A549 (cell line): ENCODE data around the gene FXYD2. TPM values are rescaled to one million over a fixed set of nuclear protein-coding genes. Genes with fewer than 3 reads are reported as not detected.

Source experiments
- ATAC-seq, 2 experiments: fragments of 200-7000 bp in 1 of 2; fragments of >200 bp in 1 of 2; cut with Nextera tagmentation in 1 of 2; cut with Tn5 transposase in 1 of 2; 3 replicates each; pipeline versions ENCODE4 v1.8.0 to v1.9.1; 2018 to 2020; ENCODE audit warnings: mild to moderate bottlenecking in 1 of 2, moderate library complexity in 1 of 2
- CTCF ChIA-PET: fragments of 300-600 bp; sonication (Branson Sonifier 250); formaldehyde crosslinking; extraction: SDS; loops from one replicate; lab custom pipeline; 2021; ENCODE audit warnings: antibody characterized with exemption, inconsistent platforms; lab: Yijun Ruan, JAX
- POLR2A ChIA-PET: fragments of 350-600 bp; formaldehyde crosslinking; extraction: SDS; loops from one replicate; lab custom pipeline; 2021; ENCODE audit warnings: antibody characterized with exemption, inconsistent platforms; lab: Yijun Ruan, JAX
- DNase-seq, 2 experiments: peaks; one replicate each; pipeline versions ENCODE4 v3.0.0 to v3.0.0-alpha.2; 2011 to 2016; ENCODE audit warnings: low read depth in 1 of 2, low spot score in 1 of 2
- FAIRE-seq: peaks from 2 replicates; lab custom pipeline; 2011; peaks lifted over from hg19 to GRCh38; lab: Jason Lieb, UNC
- H3K27ac ChIP-seq, 2 experiments: fragments of >200 bp; sonication (Bioruptor Twin); formaldehyde crosslinking; 3 replicates each; pipeline ENCODE4 v1.5.1; 2016 to 2017
- H3K4me1 ChIP-seq: fragments of >200 bp; sonication (Bioruptor Twin); formaldehyde crosslinking; 3 replicates; pipeline ENCODE4 v1.6.1; 2016
- H3K4me2 ChIP-seq: fragments of >200 bp; sonication (Bioruptor Twin); formaldehyde crosslinking; 3 replicates; pipeline ENCODE4 v1.6.1; 2016
- H3K4me3 ChIP-seq: fragments of >200 bp; sonication (Bioruptor Twin); formaldehyde crosslinking; 3 replicates; pipeline ENCODE4 v1.5.1; 2016
- H3K9me3 ChIP-seq: fragments of >200 bp; sonication (Bioruptor Twin); formaldehyde crosslinking; 3 replicates; pipeline ENCODE4 v1.6.1; 2016
- BHLHE40 ChIP-seq: IDR thresholded peaks from 2 replicates; pipeline ENCODE4 v1.6.1; 2012; ENCODE audit warnings: low read depth, low read length, inconsistent platforms
- CBX2 ChIP-seq: fragments of 200-600 bp; sonication (generic); IDR thresholded peaks from 2 replicates; pipeline ENCODE4 v1.6.1; 2016; ENCODE audit warnings: low read depth, mild to moderate bottlenecking, borderline replicate concordance
- CEBPB ChIP-seq, 2 experiments: fragments of >200 bp in 1 of 2; sonication (Bioruptor Twin) in 1 of 2; formaldehyde crosslinking in 1 of 2; IDR thresholded peaks; 2 replicates each; pipeline ENCODE4 v1.6.1; 2012 to 2016
- CHD4 ChIP-seq: fragments of 200-600 bp; sonication (generic); IDR thresholded peaks from 2 replicates; pipeline ENCODE4 v1.6.1; 2016; ENCODE audit warnings: antibody characterized with exemption, mild to moderate bottlenecking, borderline replicate concordance
- EHF ChIP-seq: fragments of 250-450 bp; sonication (Bioruptor Pico); IDR thresholded peaks from 2 replicates; pipeline ENCODE4 v1.5.0; 2020; ENCODE audit warnings: mild to moderate bottlenecking
- EP300 ChIP-seq, 2 experiments: fragments of >200 bp; sonication (Bioruptor Twin); formaldehyde crosslinking; IDR thresholded peaks; 2 replicates in 1 of 2; 3 replicates in 1 of 2; pipeline ENCODE4 v1.6.1; 2016 to 2017
- FOSL2 ChIP-seq, 2 experiments: fragments of 450-650 bp in 1 of 2; fragments of >200 bp in 1 of 2; sonication (Bioruptor Twin) in 1 of 2; formaldehyde crosslinking; IDR thresholded peaks; 2 replicates each; pipeline versions ENCODE4 v1.5.0 to v1.6.1; 2016 to 2020; ENCODE audit warnings: mild to moderate bottlenecking in 1 of 2, moderate library complexity in 1 of 2
- FOXS1 ChIP-seq: fragments of 250-450 bp; sonication (Bioruptor Pico); IDR thresholded peaks from 2 replicates; pipeline ENCODE4 v1.5.0; 2020; ENCODE audit warnings: mild to moderate bottlenecking, moderate library complexity
- HEYL ChIP-seq: fragments of 250-450 bp; sonication (Bioruptor Pico); IDR thresholded peaks from 2 replicates; pipeline ENCODE4 v1.8.0; 2021; ENCODE audit warnings: mild to moderate bottlenecking, moderate library complexity
- KDM1A ChIP-seq: fragments of 200-600 bp; sonication (generic); IDR thresholded peaks from 2 replicates; pipeline ENCODE4 v1.6.1; 2016; ENCODE audit warnings: low read depth, mild to moderate bottlenecking
- KDM5A ChIP-seq: fragments of 200-600 bp; sonication (generic); IDR thresholded peaks from 2 replicates; pipeline ENCODE4 v1.6.1; 2016; ENCODE audit warnings: antibody characterized with exemption, mild to moderate bottlenecking
- MAFK ChIP-seq: fragments of 450-650 bp; IDR thresholded peaks from 2 replicates; pipeline ENCODE4 v1.6.1; 2014; ENCODE audit not compliant: partially characterized antibody
- MYC ChIP-seq: IDR thresholded peaks from 2 replicates; pipeline ENCODE4 v1.6.1; 2012; ENCODE audit warnings: mild to moderate bottlenecking, inconsistent platforms, low read length, improper control_type of control experiment, borderline replicate concordance
- NFE2L2 ChIP-seq: fragments of 150-350 bp; conservative IDR thresholded peaks from 2 replicates; pipeline ENCODE4 v1.6.1; 2014; ENCODE audit warnings: low read length
- POLR2A ChIP-seq: IDR thresholded peaks from 2 replicates; pipeline ENCODE4 v1.6.1; 2012; ENCODE audit warnings: mild to moderate bottlenecking, low read length
- RAD21 ChIP-seq, 2 experiments: fragments of >200 bp in 1 of 2; sonication (Bioruptor Twin) in 1 of 2; formaldehyde crosslinking in 1 of 2; IDR thresholded peaks in 1 of 2; conservative IDR thresholded peaks in 1 of 2; 2 replicates in 1 of 2; 3 replicates in 1 of 2; pipeline ENCODE4 v1.6.1; 2012 to 2018; ENCODE audit warnings: inconsistent platforms in 1 of 2
- RARB ChIP-seq: fragments of 250-450 bp; sonication (Bioruptor Pico); IDR thresholded peaks from 2 replicates; pipeline ENCODE4 v1.8.0; 2021; ENCODE audit warnings: mild to moderate bottlenecking, moderate library complexity
- RCOR1 ChIP-seq: fragments of 150-350 bp; IDR thresholded peaks from 2 replicates; pipeline ENCODE4 v1.6.1; 2014; ENCODE audit warnings: antibody characterized with exemption, low read length, low read depth
- RFX5 ChIP-seq: fragments of 450-650 bp; IDR thresholded peaks from 2 replicates; pipeline ENCODE4 v1.7.1; 2014; ENCODE audit warnings: antibody characterized with exemption, mild to moderate bottlenecking, moderate library complexity
- SREBF2 ChIP-seq: fragments of 450-650 bp; IDR thresholded peaks from 2 replicates; pipeline ENCODE4 v1.6.1; 2014; ENCODE audit warnings: mild to moderate bottlenecking, moderate library complexity
- ZC3H11A ChIP-seq: fragments of 450-650 bp; IDR thresholded peaks from 2 replicates; pipeline ENCODE4 v1.6.1; 2014; ENCODE audit warnings: antibody characterized with exemption, mild to moderate bottlenecking
- ZNF302 ChIP-seq: fragments of 250-450 bp; sonication (Bioruptor Pico); IDR thresholded peaks from 2 replicates; pipeline ENCODE4 v1.9.0; 2021; ENCODE audit warnings: inconsistent platforms, mild to moderate bottlenecking, moderate library complexity
- WGBS: methylation state at CpG from one replicate; pipeline ENCODE4 v1.1.6; 2017; ENCODE audit errors: missing lambda C conversion rate; 5-methylcytosine and 5-hydroxymethylcytosine counted together
- polyA plus RNA-seq, 4 experiments: library from polyadenylated mRNA; depleted of rRNA in 3 of 4; stranded (reverse); fragments of >200 nt; fragmentation: RNase III in 1 of 4; extraction: RNeasy Plus Mini Kit Qiagen cat#74134 plus additional on column Dnase treatment in 1 of 4; gene quantifications; 2 replicates in 3 of 4; 3 replicates in 1 of 4; pipeline ENCODE4 v1.2.3, GENCODE V29; 2011 to 2017
- TF ChIP-seq, protein P1 (sequence below): IDR thresholded peaks from 2 replicates; pipeline ENCODE4 v1.6.1; 2012
- TF ChIP-seq, protein P2 (sequence below): fragments of 200-600 bp; sonication (generic); IDR thresholded peaks from 2 replicates; pipeline ENCODE4 v1.6.1; 2016; ENCODE audit warnings: antibody characterized with exemption, mild to moderate bottlenecking, moderate library complexity
- TF ChIP-seq, protein P3 (sequence below): fragments of >200 bp; sonication (Bioruptor Twin); formaldehyde crosslinking; IDR thresholded peaks from 3 replicates; pipeline ENCODE4 v1.6.1; 2016

The FXYD2 gene
- polyA plus RNA-seq, 2 of the 4 experiments (the other 2 are of a cell fraction): 25.9 to 55.6 TPM

DNA sequence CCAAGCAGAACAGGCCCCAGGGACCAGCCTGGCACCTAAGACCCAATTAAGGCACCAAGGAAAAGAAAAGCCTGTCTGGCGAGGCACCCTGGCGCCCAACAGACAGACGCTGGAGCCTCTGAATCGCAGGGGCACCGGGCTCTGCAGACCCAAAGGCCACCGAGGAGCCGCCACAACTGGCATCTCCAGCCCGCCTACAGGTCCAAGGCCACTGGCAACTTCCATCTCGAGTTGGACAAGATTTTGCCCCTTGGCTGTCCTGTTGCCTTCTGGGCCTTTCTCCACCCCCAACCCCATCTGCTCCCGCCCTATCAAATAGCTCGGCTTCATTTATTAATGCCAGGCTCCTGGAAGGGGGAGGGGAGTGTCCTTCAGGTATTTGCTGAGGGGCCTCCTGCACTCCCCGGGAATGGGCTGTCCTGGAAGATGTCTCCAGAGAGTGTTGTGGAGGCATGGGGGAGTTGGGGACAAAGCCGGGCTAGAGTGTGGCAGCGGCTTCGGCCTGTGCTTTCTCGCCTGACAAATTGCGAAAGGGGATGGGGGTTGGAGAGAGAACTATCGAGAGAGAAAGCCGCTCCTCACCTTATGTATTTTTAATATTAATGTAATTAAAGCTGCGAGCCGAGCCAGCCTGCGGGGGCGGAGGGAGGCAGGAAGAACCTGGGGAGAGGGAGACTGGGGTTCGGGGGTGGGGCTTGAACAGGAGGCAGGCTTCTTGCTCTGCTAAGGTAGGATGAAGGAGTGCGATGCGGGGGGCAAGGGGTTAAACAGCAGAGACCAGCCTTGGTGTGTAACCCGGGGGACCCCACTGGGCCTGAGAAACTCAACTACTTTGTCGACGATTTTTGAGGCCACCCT lies 29.5 kb downstream of the FXYD2 start (continued):
- TF ChIP-seq, protein P1, sequence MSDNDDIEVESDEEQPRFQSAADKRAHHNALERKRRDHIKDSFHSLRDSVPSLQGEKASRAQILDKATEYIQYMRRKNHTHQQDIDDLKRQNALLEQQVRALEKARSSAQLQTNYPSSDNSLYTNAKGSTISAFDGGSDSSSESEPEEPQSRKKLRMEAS: no peak

DNA sequence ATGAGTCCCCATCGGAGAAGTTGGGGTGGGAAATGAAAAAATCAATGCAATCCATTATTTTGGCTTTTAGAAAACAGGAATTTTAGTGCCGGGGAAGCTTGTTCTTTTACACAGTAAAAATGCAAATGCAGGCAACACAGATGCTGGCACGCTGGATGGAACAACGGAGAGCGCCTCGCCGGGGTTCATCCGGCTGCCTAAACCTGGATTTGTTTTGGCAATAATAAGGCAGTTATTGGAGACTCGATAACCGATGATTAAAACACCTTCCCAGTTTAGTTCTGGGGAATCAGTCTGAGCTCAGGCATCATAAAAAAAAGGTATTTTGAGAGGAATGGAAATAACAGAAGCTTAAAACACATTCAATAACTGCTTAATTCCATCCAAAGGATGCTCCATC lies 30.4 kb downstream of the FXYD2 start:
- no peak overlapping the region for H3K4me2 ChIP-seq
- POLR2A ChIA-PET: no interaction called here
- no peak overlapping the region for H3K27ac ChIP-seq
- no peak for TF ChIP-seq KDM5A
- no peak for TF ChIP-seq FOXS1 (CRISPR knock-in tag)
- TF ChIP-seq, protein P2, sequence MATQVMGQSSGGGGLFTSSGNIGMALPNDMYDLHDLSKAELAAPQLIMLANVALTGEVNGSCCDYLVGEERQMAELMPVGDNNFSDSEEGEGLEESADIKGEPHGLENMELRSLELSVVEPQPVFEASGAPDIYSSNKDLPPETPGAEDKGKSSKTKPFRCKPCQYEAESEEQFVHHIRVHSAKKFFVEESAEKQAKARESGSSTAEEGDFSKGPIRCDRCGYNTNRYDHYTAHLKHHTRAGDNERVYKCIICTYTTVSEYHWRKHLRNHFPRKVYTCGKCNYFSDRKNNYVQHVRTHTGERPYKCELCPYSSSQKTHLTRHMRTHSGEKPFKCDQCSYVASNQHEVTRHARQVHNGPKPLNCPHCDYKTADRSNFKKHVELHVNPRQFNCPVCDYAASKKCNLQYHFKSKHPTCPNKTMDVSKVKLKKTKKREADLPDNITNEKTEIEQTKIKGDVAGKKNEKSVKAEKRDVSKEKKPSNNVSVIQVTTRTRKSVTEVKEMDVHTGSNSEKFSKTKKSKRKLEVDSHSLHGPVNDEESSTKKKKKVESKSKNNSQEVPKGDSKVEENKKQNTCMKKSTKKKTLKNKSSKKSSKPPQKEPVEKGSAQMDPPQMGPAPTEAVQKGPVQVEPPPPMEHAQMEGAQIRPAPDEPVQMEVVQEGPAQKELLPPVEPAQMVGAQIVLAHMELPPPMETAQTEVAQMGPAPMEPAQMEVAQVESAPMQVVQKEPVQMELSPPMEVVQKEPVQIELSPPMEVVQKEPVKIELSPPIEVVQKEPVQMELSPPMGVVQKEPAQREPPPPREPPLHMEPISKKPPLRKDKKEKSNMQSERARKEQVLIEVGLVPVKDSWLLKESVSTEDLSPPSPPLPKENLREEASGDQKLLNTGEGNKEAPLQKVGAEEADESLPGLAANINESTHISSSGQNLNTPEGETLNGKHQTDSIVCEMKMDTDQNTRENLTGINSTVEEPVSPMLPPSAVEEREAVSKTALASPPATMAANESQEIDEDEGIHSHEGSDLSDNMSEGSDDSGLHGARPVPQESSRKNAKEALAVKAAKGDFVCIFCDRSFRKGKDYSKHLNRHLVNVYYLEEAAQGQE: no peak
- no peak for TF ChIP-seq HEYL
- no peak for DNase-seq
- WGBS: 93% methylated on average over 10 of the region's 10 CpGs
- no peaks in the 10 kb centered on the region for H3K9me3 ChIP-seq
- CTCF ChIA-PET: interaction anchor here (1.2 to 2.0 kb wide), 3 partner anchors 15 to 153 kb away, joined by 3 to 4 read pairs (median 4); no protein-coding TSS in a partner anchor
- H3K4me1 ChIP-seq: no peaks in the 10 kb centered on the region
- no peak for ATAC-seq
- no peak for FAIRE-seq
- no peak overlapping the region for H3K4me3 ChIP-seq

DNA sequence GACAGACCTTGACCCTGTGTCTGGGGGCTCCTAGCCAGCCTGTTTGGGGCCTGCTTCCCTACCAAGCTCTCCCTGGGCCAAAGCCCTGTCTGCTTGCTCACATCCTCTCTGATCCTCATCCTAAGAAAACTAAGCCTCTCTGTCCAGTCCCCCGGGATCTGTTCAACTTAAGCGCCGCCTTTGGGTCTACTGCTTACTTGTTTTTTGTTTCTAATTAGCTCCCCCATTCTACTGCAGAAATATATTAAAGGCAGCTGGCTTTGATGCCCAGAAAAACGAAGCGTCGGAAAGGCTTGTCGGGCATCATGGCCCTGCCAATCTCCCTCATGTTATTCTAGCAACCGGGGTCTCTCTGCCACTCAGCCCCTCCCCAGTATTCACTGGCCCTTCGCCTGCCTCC lies 31.0 kb downstream of the FXYD2 start:
- no peak overlapping the region for H3K4me3 ChIP-seq
- CTCF ChIA-PET: interaction anchor here (1.2 to 2.3 kb wide), 5 partner anchors 14 to 367 kb away, joined by 3 to 8 read pairs (median 4); no protein-coding TSS in a partner anchor

DNA sequence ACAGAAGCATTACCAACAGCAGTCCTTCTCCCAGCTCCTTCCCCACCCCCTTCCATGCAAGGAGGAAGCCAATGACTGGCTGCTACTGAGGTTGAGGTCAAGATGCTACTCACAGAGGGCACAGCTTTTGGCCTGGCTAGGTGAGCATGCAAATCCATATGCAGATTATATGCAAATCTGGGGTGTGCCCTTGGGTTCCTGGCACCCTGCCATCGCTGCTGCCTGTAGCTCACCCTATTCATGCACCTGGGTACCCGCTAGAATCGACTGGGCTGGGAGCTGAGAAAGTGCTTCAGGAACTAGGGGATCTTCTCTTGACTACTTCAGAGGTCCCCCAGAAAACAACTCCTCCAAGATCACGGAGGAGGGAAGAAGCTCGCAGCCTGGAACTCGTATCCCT lies 31.6 kb downstream of the FXYD2 start:
- H3K4me3 ChIP-seq: no peak overlapping the region
- 84% methylated on average over 6 of the region's 6 CpGs for WGBS
- POLR2A ChIA-PET: no interaction called here

More for the DNA sequence above, 31.0 kb downstream of the FXYD2 start:
- H3K4me1 ChIP-seq: no peaks in the 10 kb centered on the region
- H3K4me2 ChIP-seq: no peak overlapping the region
- H3K27ac ChIP-seq: no peak overlapping the region
- DNase-seq (no peak), ATAC-seq (no peak), FAIRE-seq (no peak)
- TF ChIP-seq KDM1A: no peak
- TF ChIP-seq CBX2: no peak
- TF ChIP-seq MYC: no peak
- no peak for TF ChIP-seq EHF
- POLR2A ChIA-PET: no interaction called here
- WGBS: 81% methylated on average over 9 of the region's 9 CpGs
- no peaks in the 10 kb centered on the region for H3K9me3 ChIP-seq

DNA sequence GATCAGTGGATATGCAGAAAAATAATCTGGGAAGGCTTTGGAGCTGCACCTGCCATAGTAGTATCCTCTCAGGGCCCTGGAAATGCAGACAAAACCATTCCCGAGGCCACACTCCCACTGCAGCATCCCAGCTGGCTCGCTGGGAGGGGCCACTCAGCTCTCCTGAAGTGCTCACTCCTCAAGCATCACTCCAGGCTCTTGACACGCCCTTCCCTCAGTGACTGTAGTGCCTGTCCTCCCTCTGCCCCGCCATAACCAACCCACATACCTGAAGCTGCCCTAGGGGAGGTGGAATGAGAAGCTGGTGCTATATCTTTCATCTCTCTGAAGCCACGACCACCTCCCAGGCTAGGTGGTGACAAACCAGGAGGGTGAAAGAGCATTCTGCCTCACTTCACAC lies 32.3 kb downstream of the FXYD2 start:
- CTCF ChIA-PET: interaction anchor here (1.0 to 2.3 kb wide), 6 partner anchors 14 to 366 kb away, joined by 3 to 8 read pairs (median 4); no protein-coding TSS in a partner anchor
- ATAC-seq (no peak), DNase-seq (no peak), FAIRE-seq (no peak)
- H3K27ac ChIP-seq: no peak overlapping the region
- H3K4me3 ChIP-seq: no peak overlapping the region
- WGBS: 45% methylated on average over 4 of the region's 5 CpGs
- H3K4me1 ChIP-seq: peaks cover 3% of the 10 kb centered on the region
- no peak overlapping the region for H3K4me2 ChIP-seq
- POLR2A ChIA-PET: no interaction called here
- no peaks in the 10 kb centered on the region for H3K9me3 ChIP-seq
- no peak for TF ChIP-seq NFE2L2
- no peak for TF ChIP-seq ZC3H11A
- no peak for TF ChIP-seq FOSL2 (IDR thresholded peaks at IDR 0.05)
- TF ChIP-seq FOSL2 (CRISPR knock-in tag; IDR thresholded peaks at IDR 0.05): no peak
- TF ChIP-seq RAD21 (conservative IDR thresholded peaks at IDR 0.05 in 1 of 2, IDR thresholded peaks at IDR 0.05 in 1 of 2): no peak
- TF ChIP-seq, protein P3, sequence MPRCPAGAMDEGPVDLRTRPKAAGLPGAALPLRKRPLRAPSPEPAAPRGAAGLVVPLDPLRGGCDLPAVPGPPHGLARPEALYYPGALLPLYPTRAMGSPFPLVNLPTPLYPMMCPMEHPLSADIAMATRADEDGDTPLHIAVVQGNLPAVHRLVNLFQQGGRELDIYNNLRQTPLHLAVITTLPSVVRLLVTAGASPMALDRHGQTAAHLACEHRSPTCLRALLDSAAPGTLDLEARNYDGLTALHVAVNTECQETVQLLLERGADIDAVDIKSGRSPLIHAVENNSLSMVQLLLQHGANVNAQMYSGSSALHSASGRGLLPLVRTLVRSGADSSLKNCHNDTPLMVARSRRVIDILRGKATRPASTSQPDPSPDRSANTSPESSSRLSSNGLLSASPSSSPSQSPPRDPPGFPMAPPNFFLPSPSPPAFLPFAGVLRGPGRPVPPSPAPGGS: no peak
- TF ChIP-seq RFX5: no peak
- no peak for TF ChIP-seq RCOR1
- TF ChIP-seq CEBPB (IDR thresholded peaks at IDR 0.05): no peak
- no peak for TF ChIP-seq POLR2A
- TF ChIP-seq RARB (CRISPR knock-in tag): no peak
- no peak for TF ChIP-seq EP300 (IDR thresholded peaks at IDR 0.05)
- TF ChIP-seq BHLHE40: no peak
- TF ChIP-seq CHD4: no peak
- TF ChIP-seq ZNF302 (CRISPR knock-in tag): no peak
- no peak for TF ChIP-seq SREBF2

More for the DNA sequence above, 31.6 kb downstream of the FXYD2 start:
- TF ChIP-seq MAFK: no peak
- TF ChIP-seq, all 56 proteins: peak for 0
- H3K4me1 ChIP-seq: no peaks in the 10 kb centered on the region
- H3K4me2 ChIP-seq: no peak overlapping the region
- ATAC-seq: no peak
- no peak for DNase-seq
- no peak for FAIRE-seq
- CTCF ChIA-PET: interaction anchor here (1.0 to 2.3 kb wide), 7 partner anchors 13 to 367 kb away, joined by 3 to 8 read pairs (median 4); no protein-coding TSS in a partner anchor
- H3K27ac ChIP-seq: no peak overlapping the region
- H3K9me3 ChIP-seq: no peaks in the 10 kb centered on the region
